Left colon (tissue), 2 donors: ENCODE data around the gene LEAP2. TPM values are rescaled to one million over a fixed set of nuclear protein-coding genes. Genes with fewer than 3 reads are reported as not detected.

Experiments used
- ATAC-seq: fragments of 200-7000 bp; cut with Tn5 transposase; one replicate; pipeline ENCODE4 v1.9.1; 2020; ENCODE audit warnings: mild to moderate bottlenecking, moderate library complexity
- DNase-seq, 2 donors: peaks; one replicate each; pipeline ENCODE4 v3.0.0-alpha.2; 2020
- intact Hi-C, 2 donors: fragments of 100-400 bp; cut with DNase I in 1 of 2; cut with micrococcal nuclease in 1 of 2; formaldehyde crosslinking; loops; one replicate each; pipeline versions ENCODE4 v1.11.2 to v1.14.0; 2022; cut with DNase I, micrococcal nuclease
- total RNA-seq, 2 donors: library from RNA; stranded (reverse); fragmentation: NEBNext Ultra II Directional; extraction: Animal tissue kit (Norgen Biotek cat#: 25700); gene quantifications; one replicate each; pipeline ENCODE4 v1.2.1, GENCODE V29; 2021
- donor health status: DM: no; HTN: no; CAD: no.
- donor health status: DM: yes; HTN: yes; CAD: no.

The LEAP2 gene
- total RNA-seq, 2 donors from 2014 or later, result 2.9 to 10.7 TPM

DNA sequence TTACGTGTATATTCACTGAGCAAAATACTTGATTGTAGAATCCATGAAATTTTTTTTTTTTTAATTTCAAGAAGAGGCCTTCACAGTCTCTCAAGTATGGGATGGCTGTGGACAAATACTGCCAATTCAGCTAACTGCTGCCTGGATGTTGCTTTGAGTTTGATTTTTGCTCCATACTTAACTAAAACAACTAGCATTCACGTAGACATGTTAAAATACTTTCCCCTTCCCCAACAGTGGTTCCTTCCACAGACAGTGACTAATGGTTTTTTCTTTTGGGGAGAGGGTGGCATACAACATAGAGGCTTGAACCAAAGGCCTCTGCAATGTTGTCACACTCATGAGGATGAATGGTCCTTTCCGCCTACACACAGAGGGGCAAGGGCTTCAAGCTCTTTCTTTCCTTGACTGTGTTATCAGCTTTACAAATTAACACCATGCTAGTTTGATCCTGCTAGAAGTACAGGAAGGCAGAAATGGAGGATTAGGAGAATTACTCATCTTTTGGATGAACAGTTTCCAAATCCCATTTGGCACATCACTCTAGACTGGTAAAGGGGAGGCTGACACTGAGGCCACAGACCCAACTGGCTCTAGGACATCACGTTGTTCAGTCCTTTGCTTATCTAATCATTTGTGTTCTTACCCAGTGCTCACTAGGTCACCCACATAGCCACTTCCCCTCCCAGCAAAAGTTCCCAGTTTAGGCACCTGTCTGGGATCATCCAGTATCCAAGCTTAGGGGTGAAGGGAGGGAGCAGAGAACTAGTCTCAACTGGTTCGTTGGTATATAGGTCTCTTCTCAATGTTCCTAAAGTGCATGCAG lies 1.8 kb upstream of the LEAP2 start:
- no peak for DNase-seq
- ATAC-seq, result no peak
- intact Hi-C loops, result no loop called here

DNA sequence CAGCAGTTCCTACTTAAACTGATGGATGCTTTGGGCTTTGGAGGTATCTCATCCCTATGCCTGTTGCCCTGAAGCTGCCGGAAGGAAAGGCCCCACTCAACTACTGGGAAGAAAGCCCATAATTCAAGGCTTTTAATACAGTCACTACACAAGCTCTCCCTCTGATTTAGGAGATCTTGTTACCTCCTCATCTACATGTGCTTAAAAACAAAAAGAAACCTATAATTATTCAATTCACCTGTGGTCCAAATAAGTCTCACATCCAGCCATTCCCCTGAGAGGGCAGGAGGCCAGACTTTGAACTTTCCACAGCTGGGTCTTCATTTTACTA lies 715 bp upstream of the LEAP2 start:
- no peak for ATAC-seq
- intact Hi-C loops, result no loop called here
- no peak for DNase-seq

DNA sequence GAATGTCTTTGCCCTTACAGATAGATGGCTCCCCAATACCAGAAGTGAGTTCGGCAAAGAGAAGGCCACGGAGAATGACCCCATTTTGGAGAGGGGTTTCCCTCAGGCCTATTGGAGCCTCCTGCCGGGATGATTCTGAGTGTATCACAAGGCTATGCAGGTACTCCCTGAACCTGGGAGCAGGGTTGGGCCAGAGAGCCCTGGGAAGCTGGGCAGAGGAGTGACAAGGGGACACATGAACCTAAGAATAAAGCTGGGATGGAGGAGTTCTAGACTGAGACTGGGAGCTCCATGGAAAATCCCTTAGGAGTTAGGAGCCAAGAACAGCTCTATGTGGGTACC lies 433 bp downstream of the LEAP2 start:
- no peak for DNase-seq
- ATAC-seq, result no peak
- intact Hi-C loops, result no loop called here

DNA sequence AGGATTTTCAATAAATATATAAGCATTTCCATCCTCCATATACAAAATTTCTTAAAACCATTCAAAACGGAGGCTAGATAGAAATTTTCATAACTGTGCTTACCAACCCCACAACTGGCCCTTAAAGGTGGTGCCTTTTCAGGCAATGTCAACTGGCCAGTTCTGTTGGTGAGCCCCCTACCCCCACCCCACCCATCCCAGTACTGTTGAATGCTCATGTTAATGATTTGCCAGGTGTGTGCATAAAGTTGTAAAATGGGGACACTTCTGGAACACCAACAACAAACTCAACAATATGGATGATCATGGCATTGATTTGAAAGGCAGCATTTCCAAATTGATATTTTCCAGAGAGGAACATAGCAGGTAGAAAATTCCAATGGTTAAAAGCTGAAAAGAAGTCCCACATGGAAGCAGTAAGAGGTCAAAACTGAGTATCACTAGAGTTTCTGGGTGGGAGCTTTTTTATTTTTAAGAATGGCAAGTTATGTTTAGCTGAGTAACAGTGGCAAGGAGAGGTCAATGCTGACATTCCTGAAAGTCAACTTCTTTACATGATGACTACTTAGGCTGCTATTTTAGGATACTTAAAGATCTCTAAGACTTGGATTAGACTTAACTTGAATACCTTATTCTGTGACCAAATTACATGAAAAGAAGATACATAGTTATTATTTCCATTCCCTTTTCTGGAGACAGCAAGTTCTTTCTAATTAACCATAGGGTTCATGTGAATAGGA lies 2.7 kb downstream of the LEAP2 start:
- no peak for DNase-seq
- no peak for ATAC-seq
- intact Hi-C loops, result no loop called here

DNA sequence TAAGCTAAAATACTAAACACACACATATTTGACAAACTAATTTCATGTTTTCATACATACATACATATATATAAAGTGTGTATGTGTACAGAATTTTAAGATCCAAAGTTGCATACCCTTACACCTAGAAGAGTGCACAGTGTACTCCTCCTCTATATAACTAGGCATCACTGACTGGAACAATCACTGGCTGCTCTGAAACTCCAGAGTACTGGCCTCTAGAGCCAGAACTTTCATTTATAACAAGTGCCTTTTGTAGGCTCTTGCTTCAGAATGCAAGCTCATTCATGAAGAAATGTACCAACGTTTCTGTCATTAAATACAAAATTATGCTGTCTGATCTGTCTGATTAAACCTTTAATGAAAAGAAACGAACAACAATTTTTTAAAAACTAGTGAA lies 4.0 kb downstream of the LEAP2 start:
- no peak for DNase-seq
- no peak for ATAC-seq
- intact Hi-C loops, result no loop called here

DNA sequence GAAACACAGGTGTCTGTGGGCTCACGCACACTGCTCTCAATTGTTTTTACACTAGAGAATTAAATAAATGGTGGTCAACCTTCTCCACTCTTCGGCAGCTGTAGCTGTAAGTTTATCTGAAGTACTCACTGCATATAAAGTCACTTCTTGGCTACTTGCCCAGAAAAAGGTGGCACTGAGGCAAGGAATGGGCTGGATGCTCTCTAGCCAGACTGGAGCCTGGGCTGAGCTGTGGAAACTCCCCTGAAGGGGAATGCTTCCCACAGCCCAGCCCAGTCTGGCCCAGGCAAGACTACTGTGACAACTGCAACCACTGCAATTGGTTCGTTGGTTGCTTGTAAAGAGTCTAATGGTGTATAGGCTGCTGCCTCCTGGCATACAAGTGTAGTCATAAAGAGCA lies 4.5 kb downstream of the LEAP2 start:
- ATAC-seq (peak; percentile 85), DNase-seq (peak; percentile 61 to 78)
- intact Hi-C loops, result no loop called here

DNA sequence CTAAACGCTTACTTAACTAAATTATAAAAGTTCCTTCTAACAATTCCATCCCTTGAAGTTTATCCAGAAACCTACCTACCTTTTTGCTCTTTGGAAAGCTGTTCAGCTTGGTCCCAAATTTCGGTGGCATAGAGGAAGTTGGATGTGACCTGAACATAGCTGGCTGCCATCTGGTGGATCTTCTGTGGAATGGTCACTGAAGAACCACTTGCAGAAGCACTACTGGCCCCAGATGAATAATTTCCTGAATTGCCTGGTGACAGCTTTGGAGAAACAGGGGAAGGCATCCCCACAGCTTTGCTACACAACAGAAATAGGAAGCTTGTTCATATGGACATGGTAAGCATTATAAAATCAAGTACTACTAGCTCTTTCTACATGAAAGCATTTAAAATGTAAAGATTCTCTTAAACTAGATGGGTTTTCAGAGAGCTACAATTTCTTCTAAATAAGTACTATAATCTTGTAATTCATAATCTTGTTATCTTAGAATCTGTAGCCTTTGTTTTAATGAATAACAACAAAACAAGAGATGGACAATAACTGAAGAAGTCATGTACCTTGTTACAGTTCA lies 9.9 kb downstream of the LEAP2 start:
- peak; percentile 36 to 57 for DNase-seq
- ATAC-seq, result peak; percentile 87
- intact Hi-C loops, result loop anchor here in 1 of 2 donors (10.0 kb wide), 1 partner anchor 59 kb away; no protein-coding TSS in a partner anchor

DNA sequence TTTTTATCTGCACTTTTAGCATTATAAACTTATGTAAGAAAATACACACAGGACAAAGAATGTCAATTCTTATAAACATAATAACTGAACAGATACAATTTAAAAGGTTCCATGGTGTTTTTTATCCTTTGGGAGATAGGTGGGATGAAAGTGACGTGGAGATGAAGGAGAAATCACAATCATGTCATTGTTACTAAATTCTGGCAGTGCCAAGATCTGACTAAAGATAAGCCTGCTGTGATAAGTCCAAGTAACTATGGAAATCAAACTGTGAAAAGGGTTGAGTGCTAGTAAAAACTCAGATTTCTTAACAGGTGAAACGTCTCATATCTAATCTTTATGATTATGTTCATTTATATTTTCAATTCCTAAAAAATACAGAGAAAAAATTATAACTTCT lies 11.1 kb downstream of the LEAP2 start:
- ATAC-seq (no peak), DNase-seq (no peak)
- intact Hi-C loops, result loop anchor here in 1 of 2 donors (10.0 kb wide), 1 partner anchor 60 kb away; no protein-coding TSS in a partner anchor

DNA sequence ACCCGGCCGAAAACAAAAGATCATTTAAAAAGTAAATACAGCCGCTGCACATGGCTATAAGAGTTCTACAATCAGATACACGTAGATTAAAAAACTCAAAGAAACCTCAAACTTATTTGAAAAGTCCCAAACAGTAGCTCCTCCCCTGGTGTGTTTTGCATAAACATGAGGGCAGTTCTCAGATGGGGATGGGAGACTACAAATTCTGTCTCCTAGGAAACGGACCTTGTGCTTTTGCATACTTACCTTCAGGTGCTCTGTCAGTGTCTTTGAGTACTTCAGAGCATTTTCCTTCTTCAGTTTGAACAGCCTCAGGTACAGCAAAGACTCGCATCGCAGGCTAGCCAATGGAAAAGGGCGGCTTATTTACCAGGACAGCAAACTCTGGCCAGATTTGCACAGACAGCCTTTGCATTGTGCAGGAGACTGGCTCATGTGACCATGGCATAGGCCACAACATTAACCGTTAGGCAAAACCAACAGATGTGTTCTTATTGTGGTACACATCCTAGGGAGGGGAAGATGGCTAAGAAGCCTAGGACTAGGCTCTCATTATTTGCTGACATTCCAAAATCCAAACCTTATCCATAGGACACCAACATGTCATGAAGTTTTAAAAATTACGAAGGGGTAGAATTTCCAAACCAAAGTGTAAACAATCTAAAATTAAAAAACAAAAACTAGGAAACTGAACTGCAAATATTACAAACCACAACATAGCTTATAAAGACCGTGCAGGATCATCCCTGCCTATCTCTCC lies 12.8 kb downstream of the LEAP2 start:
- intact Hi-C loops, result loop anchor here in 1 of 2 donors (10.0 kb wide), 1 partner anchor 61 kb away; no protein-coding TSS in a partner anchor
- DNase-seq (no peak), ATAC-seq (peak; percentile 26)

DNA sequence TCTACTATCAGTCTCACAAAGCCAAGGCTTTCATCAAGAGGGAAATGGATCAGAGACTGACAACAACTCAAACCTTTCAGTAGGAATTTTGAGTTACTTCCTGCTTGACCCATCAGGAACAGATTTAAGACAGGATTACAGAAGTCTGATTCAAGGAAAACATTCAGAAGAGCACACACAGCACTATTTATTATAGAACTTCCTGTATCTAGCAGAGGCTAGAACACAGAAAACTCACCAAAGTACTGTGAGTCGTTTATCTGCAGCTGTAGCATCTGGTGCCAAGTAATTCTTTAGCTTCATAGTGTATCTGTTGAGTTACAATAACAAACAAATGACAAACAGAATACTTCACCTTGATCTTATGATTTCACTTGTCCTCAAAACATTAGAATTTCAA lies 13.8 kb downstream of the LEAP2 start:
- intact Hi-C loops, result loop anchor here in 1 of 2 donors (10.0 kb wide), 1 partner anchor 62 kb away; no protein-coding TSS in a partner anchor
- no peak for DNase-seq
- no peak for ATAC-seq

DNA sequence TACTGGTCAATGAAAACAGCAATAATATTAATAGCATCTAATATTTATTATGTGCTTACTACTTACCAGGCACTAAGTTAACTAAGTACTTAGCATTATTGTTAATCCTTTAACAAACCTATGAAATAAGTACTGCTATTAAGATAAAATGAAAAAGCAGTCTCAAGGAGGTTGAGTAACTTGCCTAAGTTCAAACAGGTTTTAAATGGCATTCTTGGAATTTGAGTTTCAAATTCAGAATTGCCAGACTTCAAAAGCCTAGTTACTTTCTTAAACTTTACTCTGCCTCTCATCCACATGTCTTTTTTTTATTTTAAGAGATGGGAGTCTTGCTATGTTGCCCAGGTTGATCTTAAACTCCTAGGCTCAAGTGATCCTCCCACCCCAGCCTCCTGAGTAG lies 16.0 kb downstream of the LEAP2 start:
- ATAC-seq (no peak), DNase-seq (no peak)
- intact Hi-C loops, result loop anchor here in 1 of 2 donors (10.0 kb wide), 1 partner anchor 65 kb away; no protein-coding TSS in a partner anchor

DNA sequence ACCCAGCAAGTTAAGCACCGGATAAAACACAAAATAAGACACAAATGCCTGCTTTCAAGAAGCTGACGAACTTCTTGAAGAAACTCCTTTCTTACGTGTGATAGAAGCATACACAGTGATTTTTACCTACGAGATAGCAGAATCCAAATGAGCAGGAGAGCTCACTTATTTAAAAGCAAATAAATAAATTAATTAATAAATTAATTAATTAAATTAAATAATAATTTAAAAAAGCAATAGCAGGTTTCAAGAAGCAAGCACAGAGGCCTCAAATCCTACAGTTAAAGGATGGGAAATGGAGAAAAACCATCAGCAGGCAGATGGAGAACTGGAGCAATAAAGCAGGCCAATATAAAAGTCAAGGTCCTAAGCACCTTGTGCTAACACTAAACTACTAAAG lies 17.3 kb downstream of the LEAP2 start:
- intact Hi-C loops, result no loop called here
- DNase-seq (no peak), ATAC-seq (no peak)

DNA sequence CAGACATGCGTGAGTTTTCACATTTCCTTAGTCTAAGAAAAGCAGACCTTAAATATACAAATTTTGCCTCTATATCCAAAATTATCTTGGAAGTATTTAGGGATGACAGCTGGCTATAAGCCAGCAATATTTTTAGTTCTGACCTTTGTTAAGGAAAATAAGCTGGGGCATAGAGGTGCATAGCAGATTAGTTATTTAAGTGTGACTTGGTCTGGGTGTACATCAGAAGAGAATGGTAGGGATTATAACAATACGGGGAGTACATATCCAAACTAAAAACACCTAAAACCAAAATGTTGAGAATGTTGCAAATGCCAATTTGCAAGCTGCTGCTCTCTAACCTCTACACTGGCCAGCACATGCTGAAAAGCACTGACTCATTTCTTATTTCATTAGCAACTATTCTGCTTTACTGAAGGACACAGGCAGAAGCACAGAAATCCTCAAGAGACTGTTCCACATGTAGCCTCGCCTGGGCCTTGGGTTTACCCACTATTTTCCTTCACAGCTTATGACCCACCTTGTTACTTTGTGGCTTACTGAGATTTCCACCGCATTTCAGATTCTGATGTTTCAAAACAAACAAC lies 22.3 kb downstream of the LEAP2 start:
- intact Hi-C loops, result no loop called here
- DNase-seq (no peak), ATAC-seq (no peak)

DNA sequence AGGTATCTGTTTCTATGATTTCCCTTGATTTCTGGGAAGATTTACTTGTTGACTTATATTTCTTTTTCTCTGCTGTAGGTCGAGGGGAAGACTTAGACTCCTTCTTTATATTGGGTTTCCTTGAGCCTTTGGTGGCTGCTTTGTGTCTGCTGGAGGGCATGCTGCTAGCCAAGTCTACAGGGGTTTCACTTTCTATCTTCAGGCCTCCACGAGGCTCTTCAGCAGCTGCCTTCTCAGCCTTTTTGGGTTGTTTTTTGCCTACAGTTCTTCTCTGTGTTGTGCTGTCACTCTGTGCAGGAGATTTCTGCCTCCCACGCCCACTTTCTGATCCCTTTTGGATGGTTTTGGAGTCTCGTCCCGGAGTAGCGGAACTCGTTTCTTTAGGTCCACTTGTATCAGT lies 23.2 kb downstream of the LEAP2 start:
- ATAC-seq (peak; percentile 5), DNase-seq (no peak)
- intact Hi-C loops, result no loop called here

DNA sequence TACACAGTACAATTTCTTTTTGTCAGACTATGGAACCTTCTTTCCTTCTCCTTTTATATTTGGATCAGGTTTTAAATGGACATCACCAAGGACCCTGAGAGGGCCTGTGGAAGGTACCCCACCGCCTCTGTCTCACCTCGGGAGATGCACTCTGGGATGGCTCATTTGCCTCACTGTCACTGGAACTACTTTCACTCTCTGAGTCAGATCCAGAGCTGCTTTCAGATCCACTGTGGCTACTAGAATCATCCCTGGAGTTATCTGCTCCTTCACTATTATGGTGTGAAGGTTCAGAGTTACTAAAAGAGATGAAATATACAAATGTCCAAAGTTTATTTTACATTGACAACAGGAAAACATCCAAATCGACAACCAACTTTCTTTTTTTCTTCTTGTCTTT lies 24.6 kb downstream of the LEAP2 start:
- intact Hi-C loops, result no loop called here
- no peak for ATAC-seq

DNA sequence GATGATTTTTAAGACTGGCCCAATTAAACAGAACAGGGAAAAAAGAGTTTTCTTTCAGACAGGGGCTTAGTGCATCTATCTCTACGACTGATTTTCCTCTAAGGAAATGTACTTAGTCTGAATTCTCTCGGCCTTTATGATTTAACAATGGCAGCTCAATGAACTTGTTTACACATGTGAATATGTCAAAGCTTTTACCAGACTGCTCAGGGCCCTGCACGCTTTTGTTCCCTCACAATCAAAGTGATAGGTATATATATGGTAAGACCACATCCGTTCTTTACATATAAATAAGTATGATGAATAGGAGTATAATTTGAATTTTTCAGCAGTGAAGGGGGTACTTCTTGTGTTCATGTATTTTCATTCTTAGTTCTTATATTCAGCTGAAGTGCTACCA lies 27.6 kb downstream of the LEAP2 start:
- intact Hi-C loops, result no loop called here
- ATAC-seq, result no peak
- no peak for DNase-seq

More for the DNA sequence above, 24.6 kb downstream of the LEAP2 start:
- no peak for DNase-seq

DNA sequence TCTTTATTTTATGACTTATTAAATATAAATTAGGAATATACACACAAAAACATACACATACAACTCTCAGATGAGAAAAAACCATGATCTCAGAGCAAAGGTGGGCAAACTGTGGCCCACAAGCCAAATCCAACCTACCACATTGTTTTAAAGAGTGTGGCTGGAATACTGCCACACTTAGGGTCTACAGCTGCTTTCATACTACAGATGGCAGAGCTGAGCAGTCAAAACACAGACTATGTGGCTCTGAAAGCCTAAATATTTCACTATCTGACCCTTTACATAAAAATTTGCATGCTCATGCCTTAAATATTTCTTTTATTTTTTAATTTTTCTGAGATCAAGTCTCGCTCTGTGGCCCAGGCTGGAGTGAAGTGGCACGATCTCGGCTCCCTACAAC lies 28.3 kb downstream of the LEAP2 start:
- DNase-seq (no peak), ATAC-seq (no peak)
- intact Hi-C loops, result no loop called here

DNA sequence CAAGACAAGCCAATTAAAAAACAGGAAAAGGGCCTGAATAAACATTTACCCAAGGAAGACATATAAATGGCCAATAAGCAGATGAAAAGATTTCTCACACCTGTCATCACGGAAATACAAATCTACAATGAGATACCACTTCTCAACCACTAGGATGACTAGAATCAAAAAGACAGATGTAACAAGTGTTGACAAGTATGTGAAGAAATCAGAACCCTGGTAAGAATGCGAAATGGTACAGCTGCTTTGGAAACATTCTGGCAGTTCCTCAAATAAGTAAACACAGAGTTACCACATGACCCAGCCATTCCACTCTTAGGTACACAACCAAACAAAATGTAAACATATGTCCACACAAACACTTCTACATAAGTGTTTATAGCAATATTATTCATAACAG lies 32.5 kb downstream of the LEAP2 start:
- ATAC-seq (peak; percentile 52), DNase-seq (no peak)
- intact Hi-C loops, result no loop called here

DNA sequence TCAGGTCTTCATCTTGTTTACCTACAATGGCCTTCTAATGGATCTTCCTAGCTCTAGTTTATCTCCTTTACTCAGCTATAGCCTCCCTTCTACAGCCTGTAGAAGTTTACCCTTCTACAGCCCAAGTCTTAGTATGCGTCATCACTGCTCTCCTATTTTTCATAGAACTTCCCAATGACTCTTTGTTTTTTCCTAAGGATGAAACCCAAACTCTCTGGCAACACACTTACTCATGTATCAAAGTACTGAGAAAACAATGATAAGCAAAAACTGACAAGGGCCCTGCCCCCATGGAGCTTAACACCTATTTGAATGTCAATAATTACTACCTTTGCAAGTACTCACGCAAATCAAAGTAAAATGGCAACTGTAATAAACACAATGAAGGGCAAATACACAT lies 33.7 kb downstream of the LEAP2 start:
- ATAC-seq (no peak), DNase-seq (no peak)
- intact Hi-C loops, result no loop called here
